SK-N-SH (cell line): ENCODE measurements around the gene HGS.

Experiments
- CTCF ChIP-seq: fragments of 200-600 bp; sonication (generic); IDR thresholded peaks from 2 replicates; pipeline ENCODE4 v1.6.1; 2017; ENCODE audit warnings: antibody characterized with exemption, mild to moderate bottlenecking, moderate library complexity
- EP300 ChIP-seq, 2 experiments: IDR thresholded peaks; 2 replicates each; pipeline versions ENCODE4 v1.4.0 to v1.6.1; 2012; ENCODE audit warnings: borderline replicate concordance in 1 of 2, low read depth in 1 of 2, low read length in 1 of 2
- EZH2phosphoT487 ChIP-seq: fragments of 200-600 bp; sonication (generic); IDR thresholded peaks from 2 replicates; pipeline ENCODE4 v1.6.1; 2017; ENCODE audit warnings: low read depth, mixed run types, mild to moderate bottlenecking, antibody characterized with exemption, moderate library complexity, borderline replicate concordance
- FOXJ3 ChIP-seq: sonication (generic); formaldehyde crosslinking; IDR thresholded peaks from 2 replicates; pipeline ENCODE4 v1.5.1; 2020; ENCODE audit warnings: mild to moderate bottlenecking, missing genetic modification reagents
- POLR2AphosphoS5 ChIP-seq: IDR thresholded peaks from 2 replicates; pipeline ENCODE4 v1.6.1; 2012; ENCODE audit warnings: low read depth, low read length
- REST ChIP-seq: IDR thresholded peaks from 2 replicates; pipeline ENCODE4 v1.6.1; 2012; ENCODE audit warnings: mild to moderate bottlenecking, low read depth, low read length, moderate library complexity
- RXRA ChIP-seq: IDR thresholded peaks from 2 replicates; pipeline ENCODE4 v1.4.0; 2012; ENCODE audit warnings: low read depth, mild to moderate bottlenecking, borderline replicate concordance
- SIN3A ChIP-seq: IDR thresholded peaks from 2 replicates; pipeline ENCODE4 v1.6.1; 2012; ENCODE audit warnings: low read depth, mild to moderate bottlenecking, low read length, moderate library complexity, borderline replicate concordance
- TAF1 ChIP-seq: IDR thresholded peaks from 2 replicates; pipeline ENCODE4 v1.6.1; 2012; ENCODE audit warnings: low read depth, mild to moderate bottlenecking, low read length, moderate library complexity, borderline replicate concordance
- TCF12 ChIP-seq: IDR thresholded peaks from 2 replicates; pipeline ENCODE4 v1.4.0; 2012
- USF1 ChIP-seq: IDR thresholded peaks from 2 replicates; pipeline ENCODE4 v1.4.0; 2012; ENCODE audit warnings: low read depth, borderline replicate concordance
- YY1 ChIP-seq: IDR thresholded peaks from 2 replicates; pipeline ENCODE4 v1.4.0; 2012; ENCODE audit warnings: low read depth, mild to moderate bottlenecking

- TF ChIP-seq TCF12: no peak
- TF ChIP-seq POLR2AphosphoS5: no peak
- no peak for TF ChIP-seq TAF1
- TF ChIP-seq CTCF: no peak
- TF ChIP-seq USF1: no peak
- TF ChIP-seq SIN3A: no peak
- no peak for TF ChIP-seq YY1
- no peak for TF ChIP-seq EZH2phosphoT487
- TF ChIP-seq FOXJ3: no peak
- TF ChIP-seq RXRA: no peak
- no peak for TF ChIP-seq REST
- no peak for TF ChIP-seq EP300 (IDR thresholded peaks at IDR 0.05; ENCODE audit: borderline replicate concordance in 1 of 2, low read depth in 1 of 2, low read length in 1 of 2)
These were observed 24.8 kb upstream of the HGS start for GRCh38 chr17:81659038-81659437.
